ENCODE results near the gene C1QTNF4. TPM values are rescaled to one million over a fixed set of nuclear protein-coding genes. Genes with fewer than 3 reads are reported as not detected.

The C1QTNF4 gene
- total and polyA plus RNA-seq, 9 of the 15 experiments (the other 6 are each of a cell fraction or from before 2014, with no cell fraction given) = not detected

GRCh38 chr11:47565340-47566148 lies 28.7 kb downstream of the C1QTNF4 start, which contains the start of gene PTPMT1 (continued):
- TF ChIP-seq ZEB2 (IDR thresholded peaks at IDR 0.05) = no peak
- TF ChIP-seq MYNN (IDR thresholded peaks at IDR 0.05) = no peak
- TF ChIP-seq MYNN (CRISPR knock-in tag; IDR thresholded peaks at IDR 0.05) = peak; percentile 17; the same call in 1 of the 2 replicates
- TF ChIP-seq ARID1B (IDR thresholded peaks at IDR 0.05) = no peak
- TF ChIP-seq, protein P1, sequence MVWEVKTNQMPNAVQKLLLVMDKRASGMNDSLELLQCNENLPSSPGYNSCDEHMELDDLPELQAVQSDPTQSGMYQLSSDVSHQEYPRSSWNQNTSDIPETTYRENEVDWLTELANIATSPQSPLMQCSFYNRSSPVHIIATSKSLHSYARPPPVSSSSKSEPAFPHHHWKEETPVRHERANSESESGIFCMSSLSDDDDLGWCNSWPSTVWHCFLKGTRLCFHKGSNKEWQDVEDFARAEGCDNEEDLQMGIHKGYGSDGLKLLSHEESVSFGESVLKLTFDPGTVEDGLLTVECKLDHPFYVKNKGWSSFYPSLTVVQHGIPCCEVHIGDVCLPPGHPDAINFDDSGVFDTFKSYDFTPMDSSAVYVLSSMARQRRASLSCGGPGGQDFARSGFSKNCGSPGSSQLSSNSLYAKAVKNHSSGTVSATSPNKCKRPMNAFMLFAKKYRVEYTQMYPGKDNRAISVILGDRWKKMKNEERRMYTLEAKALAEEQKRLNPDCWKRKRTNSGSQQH (CRISPR knock-in tag; IDR thresholded peaks at IDR 0.05) = no peak
- TF ChIP-seq, protein P2, sequence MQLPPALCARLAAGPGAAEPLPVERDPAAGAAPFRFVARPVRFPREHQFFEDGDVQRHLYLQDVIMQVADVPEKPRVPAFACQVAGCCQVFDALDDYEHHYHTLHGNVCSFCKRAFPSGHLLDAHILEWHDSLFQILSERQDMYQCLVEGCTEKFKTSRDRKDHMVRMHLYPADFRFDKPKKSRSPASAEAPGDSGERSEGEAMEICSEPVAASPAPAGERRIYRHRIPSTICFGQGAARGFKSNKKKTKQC (CRISPR knock-in tag; IDR thresholded peaks at IDR 0.05) = no peak; the same call in 1 of the 2 replicates
- no peak for TF ChIP-seq PTRF (tag; IDR thresholded peaks at IDR 0.05)
- TF ChIP-seq PHF21A (IDR thresholded peaks at IDR 0.05; ENCODE audit: borderline replicate concordance, low read depth) = no peak
- peak; percentile 85 for TF ChIP-seq CHD1 (IDR thresholded peaks at IDR 0.05; ENCODE audit: low read length)
- TF ChIP-seq JUN (IDR thresholded peaks at IDR 0.05; ENCODE audit: borderline replicate concordance, low read depth, low read length) = 0 out of 2 replicates have a peak, but pooled peaks have one; percentile 12
- TF ChIP-seq JUN (CRISPR knock-in tag; IDR thresholded peaks at IDR 0.05; ENCODE audit: borderline replicate concordance) = no peak
- no peak for TF ChIP-seq ZNF79 (CRISPR knock-in tag; IDR thresholded peaks at IDR 0.05; ENCODE audit: low read depth)
- TF ChIP-seq, protein P3, sequence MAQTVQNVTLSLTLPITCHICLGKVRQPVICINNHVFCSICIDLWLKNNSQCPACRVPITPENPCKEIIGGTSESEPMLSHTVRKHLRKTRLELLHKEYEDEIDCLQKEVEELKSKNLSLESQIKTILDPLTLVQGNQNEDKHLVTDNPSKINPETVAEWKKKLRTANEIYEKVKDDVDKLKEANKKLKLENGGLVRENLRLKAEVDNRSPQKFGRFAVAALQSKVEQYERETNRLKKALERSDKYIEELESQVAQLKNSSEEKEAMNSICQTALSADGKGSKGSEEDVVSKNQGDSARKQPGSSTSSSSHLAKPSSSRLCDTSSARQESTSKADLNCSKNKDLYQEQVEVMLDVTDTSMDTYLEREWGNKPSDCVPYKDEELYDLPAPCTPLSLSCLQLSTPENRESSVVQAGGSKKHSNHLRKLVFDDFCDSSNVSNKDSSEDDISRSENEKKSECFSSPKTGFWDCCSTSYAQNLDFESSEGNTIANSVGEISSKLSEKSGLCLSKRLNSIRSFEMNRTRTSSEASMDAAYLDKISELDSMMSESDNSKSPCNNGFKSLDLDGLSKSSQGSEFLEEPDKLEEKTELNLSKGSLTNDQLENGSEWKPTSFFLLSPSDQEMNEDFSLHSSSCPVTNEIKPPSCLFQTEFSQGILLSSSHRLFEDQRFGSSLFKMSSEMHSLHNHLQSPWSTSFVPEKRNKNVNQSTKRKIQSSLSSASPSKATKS (CRISPR knock-in tag; IDR thresholded peaks at IDR 0.05) = no peak
- TF ChIP-seq, protein P4, sequence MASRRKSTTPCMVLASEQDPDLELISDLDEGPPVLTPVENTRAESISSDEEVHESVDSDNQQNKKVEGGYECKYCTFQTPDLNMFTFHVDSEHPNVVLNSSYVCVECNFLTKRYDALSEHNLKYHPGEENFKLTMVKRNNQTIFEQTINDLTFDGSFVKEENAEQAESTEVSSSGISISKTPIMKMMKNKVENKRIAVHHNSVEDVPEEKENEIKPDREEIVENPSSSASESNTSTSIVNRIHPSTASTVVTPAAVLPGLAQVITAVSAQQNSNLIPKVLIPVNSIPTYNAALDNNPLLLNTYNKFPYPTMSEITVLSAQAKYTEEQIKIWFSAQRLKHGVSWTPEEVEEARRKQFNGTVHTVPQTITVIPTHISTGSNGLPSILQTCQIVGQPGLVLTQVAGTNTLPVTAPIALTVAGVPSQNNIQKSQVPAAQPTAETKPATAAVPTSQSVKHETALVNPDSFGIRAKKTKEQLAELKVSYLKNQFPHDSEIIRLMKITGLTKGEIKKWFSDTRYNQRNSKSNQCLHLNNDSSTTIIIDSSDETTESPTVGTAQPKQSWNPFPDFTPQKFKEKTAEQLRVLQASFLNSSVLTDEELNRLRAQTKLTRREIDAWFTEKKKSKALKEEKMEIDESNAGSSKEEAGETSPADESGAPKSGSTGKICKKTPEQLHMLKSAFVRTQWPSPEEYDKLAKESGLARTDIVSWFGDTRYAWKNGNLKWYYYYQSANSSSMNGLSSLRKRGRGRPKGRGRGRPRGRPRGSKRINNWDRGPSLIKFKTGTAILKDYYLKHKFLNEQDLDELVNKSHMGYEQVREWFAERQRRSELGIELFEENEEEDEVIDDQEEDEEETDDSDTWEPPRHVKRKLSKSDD (conservative IDR thresholded peaks at IDR 0.05; ENCODE audit: low read length) = no peak
- peak; percentile 60 for TF ChIP-seq POLR2H (tag; IDR thresholded peaks at IDR 0.05; ENCODE audit: low read depth)
- no peak for TF ChIP-seq SIX5 (IDR thresholded peaks at IDR 0.05; ENCODE audit: borderline replicate concordance in 1 of 2, insufficient read depth in 1 of 2, low read depth in 1 of 2, low read length in 2 of 2)
- TF ChIP-seq, protein P5, sequence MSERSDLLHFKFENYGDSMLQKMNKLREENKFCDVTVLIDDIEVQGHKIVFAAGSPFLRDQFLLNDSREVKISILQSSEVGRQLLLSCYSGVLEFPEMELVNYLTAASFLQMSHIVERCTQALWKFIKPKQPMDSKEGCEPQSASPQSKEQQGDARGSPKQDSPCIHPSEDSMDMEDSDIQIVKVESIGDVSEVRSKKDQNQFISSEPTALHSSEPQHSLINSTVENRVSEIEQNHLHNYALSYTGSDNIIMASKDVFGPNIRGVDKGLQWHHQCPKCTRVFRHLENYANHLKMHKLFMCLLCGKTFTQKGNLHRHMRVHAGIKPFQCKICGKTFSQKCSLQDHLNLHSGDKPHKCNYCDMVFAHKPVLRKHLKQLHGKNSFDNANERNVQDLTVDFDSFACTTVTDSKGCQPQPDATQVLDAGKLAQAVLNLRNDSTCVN (CRISPR knock-in tag; IDR thresholded peaks at IDR 0.05) = no peak
- no peak for TF ChIP-seq HNRNPK (IDR thresholded peaks at IDR 0.05; ENCODE audit: low read depth, low read length, poor library complexity, severe bottlenecking)

Measured in K562 (cell line).